ENCODE data around the gene FOXI1.
A peak's percentile ranks its signal among the peaks of the same experiment; 100 is the strongest.
"Not testable (repeated sequence)": the region's sequence is repeated elsewhere in the genome, so short reads cannot be mapped to it uniquely, and the experiment has no call there.

The FOXI1 gene

DNA sequence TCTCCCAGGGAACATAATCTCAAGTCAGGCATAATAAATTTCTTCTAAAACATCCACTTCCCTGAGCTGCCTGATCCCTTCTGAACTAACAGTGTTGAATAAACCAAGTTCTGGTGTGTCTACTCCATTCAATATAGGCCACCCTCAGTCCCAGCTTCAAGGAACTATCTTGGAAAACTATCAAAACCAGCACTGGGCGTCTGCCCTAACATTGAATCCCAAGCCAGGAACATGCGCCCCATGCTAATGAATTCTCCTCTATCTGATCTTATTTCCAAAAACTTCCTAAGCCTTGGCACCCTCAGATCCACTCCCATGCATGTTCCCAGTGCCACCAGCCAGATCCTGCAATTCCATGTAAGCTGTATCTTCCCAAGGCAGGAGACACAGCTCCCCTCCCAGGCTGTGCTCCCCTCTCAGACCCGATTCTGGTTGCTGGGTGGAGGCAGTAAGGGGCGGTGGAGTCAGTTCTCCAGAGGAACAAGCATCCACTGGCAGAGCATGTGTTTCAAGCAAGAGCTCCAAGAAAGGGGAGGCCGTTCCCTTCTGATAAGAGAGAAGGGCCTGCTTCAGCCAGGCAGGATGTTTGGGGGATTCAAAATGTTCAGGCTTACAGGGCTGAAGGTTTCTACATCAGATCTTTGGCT is 13.1 kb upstream of the FOXI1 start:
- no peak for DNase-seq (ENCODE audit: low spot score)

DNA sequence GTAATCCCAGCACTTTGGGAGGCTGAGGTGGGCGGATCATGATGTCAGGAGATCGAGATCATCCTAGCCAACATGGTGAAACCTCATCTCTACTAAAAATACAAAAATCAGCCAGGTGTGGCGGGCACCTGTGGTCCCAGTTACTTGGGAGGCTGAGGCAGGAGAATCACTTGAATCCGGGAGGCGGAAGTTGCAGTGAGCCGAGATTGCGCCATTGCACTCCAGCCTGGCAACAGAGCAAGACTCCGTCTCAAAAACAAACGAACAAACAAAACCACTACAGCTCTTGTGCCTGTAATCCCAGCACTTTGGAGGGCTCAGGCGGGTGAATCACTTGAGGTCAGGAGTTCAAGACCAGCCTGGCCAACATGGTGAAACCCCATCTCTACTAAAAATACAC is 11.4 kb upstream of the FOXI1 start:
- not testable (repeated sequence) for DNase-seq (ENCODE audit: low spot score)

DNA sequence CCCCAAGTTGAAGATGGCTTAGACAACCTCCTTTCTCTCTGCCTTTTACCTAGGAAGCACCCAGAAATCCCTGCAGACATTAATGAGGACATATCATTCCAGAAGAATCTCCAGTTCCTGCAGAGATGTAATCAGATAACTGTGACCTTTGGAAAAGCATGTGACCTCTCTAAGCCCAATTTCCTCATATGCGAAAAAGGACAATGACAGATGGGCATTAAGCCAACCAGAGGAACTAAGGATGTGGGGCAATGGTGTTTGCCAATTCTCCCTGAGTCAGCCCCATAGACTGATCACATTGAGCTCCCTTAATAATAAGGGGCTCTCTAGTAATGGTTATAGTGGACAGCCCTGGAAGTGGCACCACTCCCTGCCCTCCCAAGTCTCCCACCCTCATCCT is 10.1 kb upstream of the FOXI1 start:
- no peak for DNase-seq (ENCODE audit: low spot score)

DNA sequence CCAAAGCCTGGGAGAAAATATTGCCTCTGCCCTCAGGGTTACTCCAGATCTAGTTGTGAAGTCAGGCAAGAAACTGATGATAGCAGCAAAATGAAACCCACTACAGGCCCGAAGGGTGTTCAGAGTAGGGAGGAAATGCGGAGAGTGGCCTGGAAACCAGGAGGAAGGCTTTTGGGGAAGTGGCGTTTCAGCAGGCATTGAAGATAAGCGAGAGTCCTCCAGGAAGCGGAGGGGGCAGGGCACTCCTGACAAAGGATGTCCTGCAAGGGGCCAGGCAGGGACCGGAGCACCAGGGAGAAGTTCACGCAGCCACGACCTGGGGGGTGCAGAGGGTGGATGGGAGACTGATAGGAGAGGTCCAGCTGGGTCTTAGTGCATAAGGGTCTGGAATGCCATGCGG is 7.8 kb upstream of the FOXI1 start:
- DNase-seq (ENCODE audit: low spot score) = no peak

DNA sequence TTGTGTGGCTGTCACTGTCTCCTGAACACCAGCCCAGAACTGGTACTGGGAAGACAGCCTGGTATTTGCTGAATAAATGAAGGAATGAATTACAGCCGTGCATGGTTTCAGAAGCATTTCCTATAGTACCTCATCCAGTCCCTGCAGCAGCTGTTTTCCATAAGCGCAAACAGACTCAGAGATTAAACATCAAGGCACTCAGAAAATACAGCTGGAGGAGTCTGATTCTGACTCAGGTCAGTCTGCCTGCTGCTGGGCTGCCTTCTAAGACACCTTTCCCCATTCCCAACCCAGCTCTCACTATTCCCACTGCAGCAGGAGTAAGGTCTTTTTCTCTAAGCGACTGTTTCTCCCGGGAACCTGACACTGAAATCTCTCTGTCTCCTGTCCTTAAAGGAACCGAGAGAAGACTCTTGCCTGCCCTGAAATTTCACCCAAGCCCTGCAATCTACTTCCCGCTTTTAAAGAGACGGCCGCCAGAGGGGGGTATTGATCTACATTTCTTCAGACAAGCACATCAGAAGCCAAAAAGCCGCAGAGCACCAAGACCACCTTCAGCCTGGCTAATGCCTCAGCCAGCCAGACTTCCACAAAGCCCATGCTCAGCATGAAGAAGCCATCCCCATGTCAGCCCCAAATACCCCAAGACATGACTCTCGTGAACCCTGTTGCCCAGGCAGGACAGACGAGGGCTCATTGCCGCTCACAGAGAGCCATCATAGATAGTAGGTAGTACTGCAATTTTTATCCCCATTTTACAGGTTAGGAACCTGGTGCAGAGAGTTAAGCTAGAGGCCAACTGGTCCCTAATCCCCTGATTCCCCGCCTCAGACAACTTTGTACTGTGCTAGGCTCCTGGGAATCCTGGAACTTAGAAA is 5.4 kb upstream of the FOXI1 start:
- peak; percentile 89 for DNase-seq (ENCODE audit: low spot score)

DNA sequence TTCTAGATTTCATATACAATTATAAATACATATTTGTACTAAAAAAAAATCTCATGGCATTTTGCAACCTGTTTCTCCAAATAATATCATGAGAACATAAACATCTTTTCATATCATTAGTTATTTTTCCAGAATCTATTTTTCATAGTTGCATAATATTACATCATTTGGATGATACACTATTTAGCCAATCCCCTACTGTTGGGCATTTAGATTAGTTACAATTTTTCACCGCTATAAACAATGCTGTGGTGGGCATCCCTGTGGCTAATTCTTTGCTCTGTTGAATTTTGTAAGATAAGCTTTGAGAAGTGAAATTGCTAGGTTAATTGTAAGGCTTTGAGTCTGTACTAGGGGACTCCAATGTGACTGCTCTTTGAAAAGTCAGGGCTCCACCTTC is 2.2 kb upstream of the FOXI1 start:
- peak; percentile 1 for DNase-seq (ENCODE audit: low spot score)

DNA sequence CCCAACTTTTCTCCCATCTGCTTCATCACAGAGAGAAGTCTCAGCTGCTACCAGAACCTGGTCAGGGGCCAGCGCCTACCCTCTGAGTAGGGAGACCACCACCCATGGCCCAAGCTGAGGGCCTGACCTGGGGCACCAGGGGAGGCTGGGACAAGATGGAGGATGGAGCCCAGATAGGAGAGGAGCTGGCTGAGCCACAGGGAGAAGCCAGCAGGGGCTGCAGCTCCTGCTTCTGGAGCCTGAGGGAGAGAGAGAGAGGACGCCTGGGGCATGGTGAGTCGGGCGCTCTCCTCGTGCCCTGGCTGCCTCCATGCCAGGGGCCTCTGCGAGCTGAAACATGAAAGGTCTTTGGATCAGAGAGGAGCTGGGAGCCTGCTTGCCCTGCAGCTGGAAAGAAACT is 1.4 kb upstream of the FOXI1 start:
- DNase-seq (ENCODE audit: low spot score) = peak; percentile 40

DNA sequence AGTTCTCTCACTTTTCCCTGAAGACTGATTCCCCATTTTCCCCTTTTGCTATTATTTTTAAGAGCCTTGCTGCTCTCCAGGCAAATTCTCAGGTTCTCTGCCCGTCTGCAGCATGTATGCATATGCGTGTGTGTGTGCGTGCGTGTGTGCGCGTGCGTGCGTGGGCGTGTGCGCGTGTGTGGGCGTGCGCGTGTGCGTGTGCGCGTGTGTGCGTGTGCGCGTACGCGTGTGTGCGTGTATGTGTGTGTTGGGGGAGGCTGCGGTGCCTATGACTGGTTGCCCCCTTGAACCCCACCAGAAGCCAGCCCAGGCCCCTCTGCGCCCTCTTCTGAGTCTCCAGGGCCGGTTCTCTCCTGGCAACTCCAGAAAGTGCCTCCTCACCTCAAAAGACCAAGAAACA is 987 bp upstream of the FOXI1 start:
- DNase-seq (ENCODE audit: low spot score) = peak; percentile 37

DNA sequence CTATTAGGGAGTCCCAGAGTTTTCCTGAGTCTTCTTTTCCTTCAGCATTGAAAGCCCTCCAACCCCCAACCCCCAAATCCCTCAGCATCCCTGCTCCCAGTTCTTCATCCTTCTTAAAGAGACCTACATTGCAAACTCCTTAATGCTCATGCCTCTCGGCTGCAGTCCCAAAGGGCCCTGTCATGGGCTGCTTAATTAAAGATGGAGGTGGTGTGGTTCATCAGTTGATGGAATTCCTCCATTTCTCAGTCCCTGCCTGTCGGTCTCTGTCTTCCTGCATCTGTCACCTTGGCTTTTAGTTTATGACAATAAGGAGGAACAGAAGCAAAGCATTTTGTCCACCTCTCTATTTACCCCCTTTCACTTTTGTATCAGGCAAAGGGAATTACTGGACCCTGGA is 2.0 kb downstream of the FOXI1 start:
- no peak for DNase-seq (ENCODE audit: low spot score)

DNA sequence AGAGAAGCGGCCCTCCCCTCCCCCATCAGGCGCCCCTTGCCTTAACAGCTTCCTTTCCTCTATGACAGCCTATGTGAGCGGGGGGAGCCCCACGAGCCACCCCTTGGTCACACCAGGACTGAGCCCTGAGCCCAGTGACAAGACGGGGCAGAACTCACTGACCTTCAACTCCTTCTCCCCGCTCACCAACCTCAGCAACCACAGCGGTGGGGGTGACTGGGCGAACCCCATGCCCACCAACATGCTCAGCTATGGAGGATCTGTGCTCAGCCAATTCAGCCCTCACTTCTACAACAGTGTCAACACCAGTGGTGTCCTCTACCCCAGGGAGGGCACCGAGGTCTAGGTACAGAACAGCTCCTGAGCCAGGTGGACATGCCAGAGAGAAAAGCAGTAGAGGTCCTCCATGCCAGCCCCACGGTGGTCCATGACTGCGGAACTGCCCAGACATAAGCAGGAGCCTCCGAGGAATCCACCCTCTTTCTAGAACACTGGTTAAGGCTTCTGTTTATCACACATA is 2.6 kb downstream of the FOXI1 start:
- peak; percentile 40 for DNase-seq (ENCODE audit: low spot score)

DNA sequence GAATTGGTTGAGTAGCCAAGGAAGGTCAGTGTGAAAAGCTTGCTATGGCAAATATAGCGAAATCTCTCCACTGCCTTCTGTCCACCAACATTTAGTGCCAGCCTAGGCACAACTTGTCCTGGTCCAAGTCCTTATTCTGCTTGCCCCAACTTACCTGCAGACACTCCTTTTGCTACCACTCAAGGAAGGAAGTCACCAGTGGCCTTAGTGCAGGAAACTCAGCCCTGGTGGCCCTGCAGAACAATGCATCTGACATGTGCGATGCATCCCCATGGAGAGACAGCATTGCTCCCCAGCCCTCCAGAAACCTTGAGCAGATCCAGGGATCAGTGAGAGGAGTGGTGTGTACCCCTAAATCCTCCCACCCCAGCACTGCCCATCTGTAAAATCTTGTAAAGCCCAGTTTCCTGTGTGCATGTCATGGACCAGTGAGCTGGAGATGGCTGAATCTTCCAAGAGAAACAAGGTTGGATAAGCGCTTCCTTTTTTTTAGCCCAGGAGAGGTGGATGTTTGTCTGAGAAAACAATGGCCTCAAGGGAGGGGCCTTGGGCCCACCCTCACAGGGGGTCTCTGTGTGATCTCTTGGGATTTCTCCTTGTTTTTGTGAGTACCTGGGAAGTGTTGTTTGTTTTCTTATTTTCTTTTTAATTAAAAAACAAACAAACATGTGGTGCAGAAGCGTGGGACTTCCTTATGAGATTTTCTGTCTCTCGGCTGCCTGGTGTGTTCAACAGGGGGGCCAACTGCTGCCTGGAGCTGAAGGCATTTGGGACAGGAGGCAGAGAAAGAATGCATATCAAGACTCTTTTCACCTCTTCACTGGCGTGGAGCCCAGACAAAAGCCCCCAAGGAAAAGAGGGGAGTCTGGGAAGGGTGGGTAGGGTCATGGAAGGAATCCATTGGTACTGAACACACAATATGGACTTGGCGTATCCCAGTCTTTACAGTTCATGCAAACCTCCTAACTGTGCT is 3.6 kb downstream of the FOXI1 start:
- peak; percentile 39 for DNase-seq (ENCODE audit: low spot score)

DNA sequence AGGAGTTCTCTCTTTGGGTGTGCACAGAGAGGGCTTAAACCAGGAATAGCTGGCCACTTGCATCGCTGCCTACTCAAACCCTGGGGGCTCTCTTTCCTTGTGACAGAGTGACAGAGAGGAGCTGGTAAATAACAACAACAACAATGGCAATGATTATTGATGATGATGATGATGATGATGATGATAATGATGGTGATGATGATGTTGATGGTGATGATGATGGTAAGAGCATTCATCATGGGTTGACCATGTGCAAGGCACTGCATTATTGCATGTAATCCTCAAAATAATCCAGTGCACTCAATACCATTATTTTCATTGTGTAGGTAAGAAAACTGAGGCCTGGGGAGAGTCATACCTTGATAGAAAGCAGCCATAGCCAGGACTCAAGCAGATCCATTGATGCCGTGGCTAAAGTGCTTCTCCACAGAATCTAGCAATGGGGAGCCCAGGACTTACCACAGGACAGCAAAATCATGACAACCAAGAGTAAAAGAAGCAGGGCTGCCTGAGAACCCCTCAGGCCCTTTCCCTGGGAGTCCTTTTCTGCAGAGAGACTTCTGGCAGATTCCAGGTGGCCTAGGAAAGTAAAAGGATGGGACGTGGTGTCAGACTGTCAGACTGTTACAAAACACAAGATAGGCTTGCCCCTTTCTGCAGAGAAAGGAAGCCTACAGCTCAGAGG is 4.8 kb downstream of the FOXI1 start:
- DNase-seq (ENCODE audit: low spot score) = peak; percentile 18

DNA sequence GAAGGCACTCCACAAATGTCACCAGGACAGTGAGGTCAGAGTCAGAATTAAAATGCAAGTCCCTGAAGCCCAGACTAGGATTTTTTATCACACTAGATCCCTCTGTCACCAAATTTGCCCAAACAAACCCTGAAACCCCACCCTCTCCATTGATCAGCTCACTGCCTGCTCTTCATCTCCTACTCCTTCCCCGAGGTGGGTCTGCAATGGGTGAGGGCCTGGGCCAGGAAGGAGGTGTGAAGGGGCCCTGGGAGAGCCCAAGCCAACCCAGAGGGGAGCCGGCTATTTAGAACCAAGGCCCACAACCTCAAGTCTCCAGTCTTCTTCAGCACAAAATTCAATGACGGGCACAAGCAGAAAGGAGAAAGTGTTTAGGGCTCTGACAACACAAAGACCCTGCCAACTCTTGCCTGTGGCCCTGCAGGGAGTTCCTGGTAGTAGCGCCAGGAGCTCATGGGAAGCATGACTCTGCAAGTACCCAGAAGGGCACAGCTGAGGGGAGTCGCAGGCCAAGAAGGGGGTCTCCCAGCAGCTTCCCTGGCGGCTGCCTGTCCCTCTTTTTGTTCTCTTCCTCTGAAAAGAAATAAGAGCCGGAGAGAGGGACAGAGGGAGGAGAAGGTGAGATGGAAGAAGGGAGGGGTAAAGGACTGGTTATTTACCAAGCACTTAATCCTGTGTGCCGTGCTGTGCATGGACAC is 5.5 kb downstream of the FOXI1 start:
- peak; percentile 38 for DNase-seq (ENCODE audit: low spot score)

DNA sequence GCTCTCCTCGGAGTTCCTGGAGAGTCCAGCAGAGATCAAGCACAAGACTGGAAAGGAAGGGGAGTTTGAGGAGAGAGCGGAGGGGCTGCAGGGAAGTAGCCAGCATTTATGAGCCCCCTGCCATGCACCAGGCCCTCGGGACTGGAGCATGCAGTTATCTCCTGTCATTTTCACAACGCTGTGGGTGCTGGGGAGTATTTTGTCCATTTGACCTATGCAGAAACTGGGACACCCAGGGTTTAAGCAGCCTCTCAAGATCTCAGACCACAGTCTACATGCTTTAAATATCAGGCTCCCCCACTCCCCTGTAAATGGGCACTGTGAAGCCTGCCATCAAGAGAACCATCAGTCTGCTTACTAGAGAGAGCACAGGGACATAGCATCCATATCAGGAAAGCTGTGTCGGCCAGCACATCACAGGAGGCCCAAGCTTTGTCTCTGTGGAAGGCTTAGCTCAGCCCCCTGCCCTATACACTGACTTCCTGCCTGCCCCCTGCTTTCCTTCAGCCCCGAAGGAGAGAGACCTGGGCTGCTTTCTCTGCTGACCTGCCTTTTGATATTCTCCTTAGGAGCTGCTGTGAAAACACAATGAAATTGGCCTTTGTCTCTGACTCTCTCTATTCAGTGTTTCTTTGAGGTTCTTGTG is 7.3 kb downstream of the FOXI1 start:
- DNase-seq (ENCODE audit: low spot score) = no peak

DNA sequence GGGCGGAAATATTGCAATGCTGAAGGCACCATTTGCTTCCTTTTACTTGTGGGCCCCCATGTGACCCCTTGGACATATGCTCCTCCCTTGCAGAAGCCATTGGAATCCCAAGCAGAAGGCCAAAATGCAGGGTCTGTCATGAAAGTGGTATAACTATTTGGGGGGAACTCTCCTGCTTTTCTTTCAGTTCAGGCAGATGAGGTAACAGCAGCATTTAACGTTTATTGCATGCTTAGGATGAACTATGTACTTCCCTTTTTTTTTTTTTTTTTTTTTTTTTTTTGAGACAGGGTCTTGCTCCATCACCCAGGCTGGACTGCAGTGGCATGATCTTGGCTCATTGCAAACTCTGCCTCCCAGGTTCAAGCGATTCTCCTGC is 7.8 kb downstream of the FOXI1 start:
- DNase-seq (ENCODE audit: low spot score) = no peak

DNA sequence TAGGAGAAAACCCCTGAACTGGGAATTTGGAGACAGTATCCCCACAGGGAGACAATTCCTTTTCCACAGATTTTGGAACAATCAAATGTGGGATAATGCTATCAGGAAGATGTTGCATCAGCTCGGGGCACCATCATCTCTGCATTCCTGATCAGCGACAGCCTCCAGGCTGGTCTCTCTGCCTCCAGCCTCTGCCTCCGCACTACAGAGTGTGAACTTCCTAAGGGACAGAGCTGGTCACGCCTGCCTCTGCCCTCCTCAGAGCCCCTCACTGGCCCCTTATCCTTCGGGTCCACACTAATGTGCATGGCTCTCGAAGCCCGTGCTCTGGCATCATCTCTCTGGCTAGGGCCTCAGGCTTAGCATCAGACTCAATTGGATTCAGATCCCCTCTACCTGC is 8.6 kb downstream of the FOXI1 start:
- DNase-seq (ENCODE audit: low spot score) = no peak

DNA sequence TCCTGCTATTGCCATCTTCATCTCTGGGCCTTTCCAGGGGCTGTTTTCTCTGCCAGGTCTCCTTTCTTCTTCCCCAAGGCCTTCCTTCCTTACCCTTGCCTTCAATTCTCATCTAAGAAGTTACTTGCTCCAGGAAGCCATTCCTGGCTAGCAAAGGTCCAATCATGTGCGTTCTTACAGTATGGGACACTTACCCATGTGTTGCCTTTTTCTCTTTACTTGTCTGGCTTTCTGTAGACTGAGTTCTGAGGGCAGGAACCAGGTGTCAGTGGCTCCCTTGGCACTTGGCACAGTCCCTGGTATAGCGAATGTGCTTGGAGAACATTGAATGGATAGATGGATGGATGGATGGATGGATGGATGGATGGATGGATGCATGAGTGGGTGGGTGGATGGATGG is 10.2 kb downstream of the FOXI1 start:
- no peak for DNase-seq (ENCODE audit: low spot score)

DNA sequence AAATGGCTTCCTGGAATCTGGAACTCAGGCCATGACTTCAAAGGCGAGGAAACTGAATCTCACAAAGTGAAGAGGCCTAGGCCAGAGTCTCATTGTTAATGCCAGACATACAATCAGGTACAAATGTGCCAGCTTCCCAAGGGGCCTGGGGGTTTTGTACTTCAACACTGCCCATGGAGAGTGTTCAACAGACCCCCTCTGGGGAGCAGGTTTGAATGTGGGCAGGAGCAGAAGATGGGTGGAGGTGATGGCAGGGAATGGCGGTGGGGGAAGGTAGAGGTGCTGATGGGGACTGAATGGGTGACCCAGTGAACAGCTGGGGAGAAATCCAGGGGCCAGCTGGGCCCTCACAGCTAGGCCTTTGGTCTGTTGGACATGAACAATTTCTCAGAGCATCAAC is 12.0 kb downstream of the FOXI1 start:
- no peak for DNase-seq (ENCODE audit: low spot score)

DNA sequence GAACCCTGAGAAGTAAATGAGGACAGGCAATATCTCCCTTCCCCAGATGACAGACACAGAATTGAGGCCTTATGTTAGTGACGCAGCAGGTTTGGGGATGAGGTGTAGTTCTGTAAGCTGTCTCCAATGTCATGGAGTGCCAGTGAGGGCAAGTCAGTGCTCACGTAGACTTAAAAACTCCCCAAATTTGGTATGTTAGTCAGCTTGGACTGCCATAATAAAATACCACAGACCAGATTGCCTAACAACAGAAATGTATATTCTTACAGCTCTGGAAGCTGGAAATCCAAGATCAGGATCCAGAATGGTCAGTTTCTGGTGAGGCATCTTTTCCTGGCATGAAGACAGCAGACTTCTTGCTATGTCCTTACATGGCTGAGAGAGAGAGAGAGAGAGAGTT is 14.9 kb downstream of the FOXI1 start:
- no peak for DNase-seq (ENCODE audit: low spot score)

DNA sequence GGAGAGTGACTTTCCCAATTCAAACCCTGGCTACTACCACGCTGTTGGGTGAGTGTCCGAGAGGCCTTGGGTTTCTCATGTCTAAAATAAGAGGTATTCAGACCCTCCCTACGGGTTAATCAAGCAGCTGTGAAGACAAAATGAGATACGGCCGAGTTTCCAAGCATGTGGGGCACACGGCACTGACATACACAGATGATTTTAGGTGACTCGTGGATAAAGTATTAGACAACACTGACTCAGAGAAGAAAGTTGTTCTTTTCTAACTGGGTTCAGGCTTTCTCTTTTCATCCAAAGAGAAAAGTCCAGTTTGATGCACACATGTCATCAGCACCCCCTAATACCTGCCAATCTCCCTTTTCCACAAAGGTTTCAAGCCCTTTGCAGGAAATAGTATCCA is 15.6 kb downstream of the FOXI1 start:
- DNase-seq (ENCODE audit: low spot score) = no peak

DNA sequence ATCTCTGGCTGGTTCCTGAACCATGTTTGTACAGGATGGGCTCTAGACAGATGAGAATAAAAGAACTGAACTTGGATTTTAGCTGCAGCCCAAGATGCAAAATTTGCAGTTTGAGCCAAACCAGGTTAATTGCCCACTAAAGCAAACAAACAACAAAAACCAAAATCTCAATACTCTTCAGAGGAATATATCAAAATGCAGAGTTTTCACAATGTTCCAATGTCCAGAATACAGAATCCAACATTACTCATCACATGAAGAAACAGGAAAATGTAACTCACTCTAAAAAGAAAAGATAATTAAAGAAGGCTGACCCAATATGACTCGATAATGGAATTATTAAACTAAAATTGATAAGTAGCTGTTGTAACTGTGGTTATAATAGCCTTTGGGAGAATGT is 20.4 kb downstream of the FOXI1 start:
- no peak for DNase-seq (ENCODE audit: low spot score)

Data from ecto neural progenitor cell (in vitro differentiated cells).